Thyroid gland (tissue), 4 donors: ENCODE measurements around the gene ASCC3.

Experiments
- CTCF ChIP-seq, 6 experiments: fragments of 200-600 bp in 3 of 6; fragments of 450-650 bp in 3 of 6; sonication (generic) in 3 of 6; IDR thresholded peaks; one replicate each; pipeline ENCODE4 v1.5.1; 2016 to 2019; ENCODE audit warnings: antibody characterized with exemption in 6 of 6, mild to moderate bottlenecking in 2 of 6, inconsistent platforms in 1 of 6, moderate library complexity in 1 of 6
- POLR2A ChIP-seq, 2 donors: fragments of 450-650 bp; IDR thresholded peaks; one replicate each; pipeline ENCODE4 v1.6.1; 2017; ENCODE audit warnings: antibody characterized with exemption in 2 of 2, mild to moderate bottlenecking in 2 of 2, moderate library complexity in 1 of 2

- TF ChIP-seq POLR2A (IDR thresholded peaks at IDR 0.05) (no peak), CTCF (IDR thresholded peaks at IDR 0.05) (no peak)
Measured at GRCh38 chr6:100700009-100700408, 181.1 kb downstream of the ASCC3 start.
